Vagina (tissue), 2 donors: ENCODE measurements around the gene PRDM5.

ENCODE experiments used
- CTCF ChIP-seq, 3 experiments: fragments of 450-650 bp in 2 of 3; fragments of 200-600 bp in 1 of 3; sonication (generic) in 1 of 3; IDR thresholded peaks; one replicate each; pipeline ENCODE4 v1.5.1; 2017 to 2019; ENCODE audit warnings: antibody characterized with exemption in 3 of 3, mild to moderate bottlenecking in 2 of 3, moderate library complexity in 2 of 3
- POLR2A ChIP-seq, 2 donors: fragments of 450-650 bp; IDR thresholded peaks; one replicate each; pipeline ENCODE4 v1.6.1; 2017; ENCODE audit warnings: antibody characterized with exemption in 2 of 2, mild to moderate bottlenecking in 2 of 2, moderate library complexity in 2 of 2

GRCh38 chr4:120867506-120867905 lies 55.0 kb downstream of the PRDM5 start:
- TF ChIP-seq CTCF (IDR thresholded peaks at IDR 0.05) (no peak), POLR2A (IDR thresholded peaks at IDR 0.05) (no peak)
